ELR (cell line): ENCODE results near the gene LEMD1.

Source experiments
- DNase-seq: peaks from one replicate; pipeline ENCODE4 v3.0.0-alpha.2; 2015; ENCODE audit warnings: low read depth

Gene LEMD1

DNA sequence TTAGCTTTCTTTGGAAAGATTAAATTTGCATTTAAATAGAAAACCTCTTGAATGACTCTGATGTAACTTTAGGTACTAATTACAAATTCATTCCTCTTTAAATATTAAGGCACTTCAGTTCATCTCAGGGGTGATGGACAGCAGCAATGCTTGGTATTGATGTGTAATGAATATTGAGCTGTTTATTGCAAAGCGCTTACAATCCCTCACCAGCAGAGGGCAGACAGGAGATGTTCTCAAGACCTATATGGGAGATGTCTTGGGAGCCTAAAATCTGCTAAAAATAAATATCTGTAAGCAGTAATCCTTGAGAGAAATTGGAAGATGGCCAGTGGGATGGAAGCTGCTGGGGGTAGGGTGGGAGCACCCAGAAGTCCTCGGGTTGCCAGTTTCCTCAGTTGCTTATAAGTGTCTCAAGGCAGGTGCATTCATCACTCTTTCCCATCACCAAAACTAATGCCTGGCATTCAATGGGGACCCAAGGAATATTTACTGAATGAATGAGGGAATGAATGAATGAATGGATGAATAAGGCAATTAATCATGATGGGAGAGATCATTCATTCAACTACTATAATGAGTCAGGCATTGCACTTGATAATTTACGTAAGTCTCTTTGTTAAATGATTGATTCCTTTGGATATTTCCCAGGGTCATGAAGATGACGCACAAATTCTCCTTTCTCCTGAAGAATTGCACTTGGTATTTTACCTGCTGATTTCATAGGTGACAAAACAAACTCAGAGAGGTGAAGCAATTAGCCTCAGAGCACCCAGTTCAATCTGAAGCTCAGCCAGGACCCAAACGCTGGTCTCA, 67.4 kb downstream of the LEMD1 start:
- peak; percentile 74 for DNase-seq

DNA sequence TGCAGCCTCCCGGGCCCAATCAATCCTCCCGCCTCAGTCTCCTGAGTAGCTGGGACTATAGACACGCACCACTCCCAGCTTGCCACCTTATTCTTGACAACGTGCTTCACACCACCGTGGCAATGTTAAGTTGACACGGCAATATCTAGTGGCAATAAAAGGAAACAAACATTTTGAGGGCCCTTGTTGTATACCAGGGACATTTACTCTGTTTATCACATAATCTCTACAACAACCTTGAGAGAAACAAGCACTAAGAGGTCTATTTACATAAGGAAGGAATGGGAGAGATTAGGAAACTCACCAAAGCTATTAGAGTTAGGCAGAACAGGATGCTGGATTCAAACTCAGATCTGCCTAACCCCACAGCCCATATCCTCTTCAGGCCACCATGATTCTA, 68.2 kb downstream of the LEMD1 start:
- no peak for DNase-seq

DNA sequence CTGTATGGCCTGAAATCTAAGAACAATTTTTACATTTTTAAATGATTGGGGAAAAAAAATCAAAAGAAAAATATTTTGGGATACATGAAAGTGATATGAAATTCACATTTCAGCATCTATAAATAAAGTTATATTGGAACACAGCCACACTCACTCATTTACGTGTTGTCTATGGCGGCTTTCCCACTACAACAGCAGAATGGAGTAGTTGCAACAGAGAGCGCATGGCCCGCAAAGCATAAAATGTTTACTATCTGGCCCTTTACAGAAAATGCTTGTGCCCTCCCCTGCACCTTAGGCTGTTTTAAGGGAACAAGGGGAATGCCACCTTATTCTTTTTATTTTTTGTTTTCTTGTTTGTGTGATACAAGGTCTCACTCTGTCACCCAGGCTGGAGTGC, 68.7 kb downstream of the LEMD1 start:
- DNase-seq = no peak

DNA sequence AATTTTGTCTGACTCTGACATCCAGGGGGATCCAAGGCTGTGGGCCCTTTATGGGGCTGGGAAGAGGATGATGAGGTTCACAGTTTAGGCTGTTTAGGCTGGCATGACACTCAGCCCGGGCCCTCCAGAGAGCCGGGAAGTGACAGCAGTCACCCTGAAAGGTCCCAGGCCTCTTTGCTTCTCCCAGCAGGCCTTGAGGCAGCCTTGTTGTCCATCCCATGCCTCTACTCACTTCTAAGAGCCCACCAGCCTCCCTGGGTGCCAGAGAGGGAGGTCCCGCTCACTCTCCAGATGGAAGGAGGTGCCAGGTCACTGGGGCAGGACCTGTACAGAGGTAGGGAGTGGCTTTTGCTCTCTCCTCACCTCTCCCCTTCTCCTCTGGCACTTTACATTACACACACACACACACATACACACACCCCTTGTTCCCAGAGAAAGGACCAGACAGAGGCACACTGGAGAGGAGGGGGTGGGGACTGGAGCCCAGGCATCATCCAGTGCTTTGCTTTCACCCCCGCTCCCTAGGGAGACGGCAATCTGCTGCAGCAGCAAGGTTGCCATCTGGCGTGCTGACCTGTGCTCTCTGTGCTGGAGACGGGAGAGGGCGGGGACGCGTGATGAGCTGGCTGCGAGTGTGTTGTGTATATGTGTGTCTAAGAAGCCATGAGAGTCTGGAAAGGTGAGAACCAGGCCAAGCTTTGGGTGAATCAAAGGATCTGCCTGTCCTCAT, 69.7 kb downstream of the LEMD1 start:
- peak; percentile 43 for DNase-seq

GRCh38 chr1:205350691-205351141, 71.1 kb downstream of the LEMD1 start:
- DNase-seq = no peak

DNA sequence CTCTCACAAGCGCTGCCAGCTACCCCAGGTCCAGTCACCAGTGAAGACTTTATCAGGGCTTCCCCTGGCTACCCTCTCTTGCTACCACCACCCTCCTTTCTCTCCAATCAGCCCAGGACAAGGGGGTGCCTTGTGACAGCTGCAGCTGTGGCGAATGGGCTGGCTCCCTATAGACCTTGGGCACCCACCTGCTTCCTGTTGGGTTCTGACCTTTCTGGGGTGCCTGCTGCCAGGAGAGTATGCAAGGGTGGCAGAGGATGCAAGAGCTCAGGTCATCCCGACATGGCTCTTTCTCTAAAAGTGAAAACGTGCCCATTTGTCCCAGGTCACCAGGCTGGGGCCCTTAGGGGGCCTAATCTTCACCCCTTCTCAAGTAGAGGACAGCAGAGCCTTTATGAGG, 71.7 kb downstream of the LEMD1 start:
- DNase-seq = no peak

DNA sequence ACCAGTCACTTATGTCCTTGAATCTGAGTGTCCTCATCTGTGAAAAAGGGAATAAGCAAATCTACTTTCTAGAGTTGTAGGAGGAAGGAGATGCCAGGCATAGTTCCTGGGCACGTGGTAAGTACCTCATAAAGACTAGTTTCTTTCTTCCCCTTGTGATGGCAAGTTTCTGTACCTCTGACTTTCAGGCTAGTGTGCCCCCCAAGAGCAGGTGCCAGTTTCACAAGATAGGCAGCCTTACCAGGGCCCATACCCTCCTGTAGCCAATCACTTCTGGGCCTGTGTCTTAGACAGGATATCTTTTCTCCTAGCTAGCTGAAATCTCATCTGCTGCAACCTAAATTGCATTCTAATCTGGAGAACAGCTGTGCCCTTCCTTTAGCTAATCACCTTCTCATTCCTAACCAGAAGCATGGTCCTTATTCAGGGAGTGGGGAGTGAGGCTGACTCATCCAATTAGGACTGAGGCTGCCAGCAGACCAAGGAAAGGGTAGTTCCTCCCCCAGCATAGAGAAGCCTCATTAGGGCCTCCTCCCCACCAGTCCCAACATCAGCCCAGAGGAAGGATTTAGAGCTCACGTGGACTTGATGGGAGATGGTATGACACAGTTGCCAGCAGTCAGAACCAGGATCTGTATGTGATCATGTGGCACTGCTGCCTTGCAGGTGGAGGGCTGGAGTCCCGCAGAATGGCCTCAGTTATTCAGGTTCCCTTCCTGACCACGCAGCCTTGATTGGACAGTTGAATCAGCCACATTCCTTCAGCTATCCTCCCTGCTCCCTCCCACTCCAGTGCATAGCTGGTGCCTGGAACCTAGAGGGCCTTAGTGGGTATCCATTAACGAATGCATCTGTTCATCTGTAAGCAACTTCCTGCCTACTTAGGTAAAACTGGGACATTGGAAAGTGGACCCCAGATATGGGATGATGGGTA, 73.0 kb downstream of the LEMD1 start:
- DNase-seq = no peak

- DNase-seq = no peak
These were observed 74.8 kb downstream of the LEMD1 start for GRCh38 chr1:205346956-205347574.

DNA sequence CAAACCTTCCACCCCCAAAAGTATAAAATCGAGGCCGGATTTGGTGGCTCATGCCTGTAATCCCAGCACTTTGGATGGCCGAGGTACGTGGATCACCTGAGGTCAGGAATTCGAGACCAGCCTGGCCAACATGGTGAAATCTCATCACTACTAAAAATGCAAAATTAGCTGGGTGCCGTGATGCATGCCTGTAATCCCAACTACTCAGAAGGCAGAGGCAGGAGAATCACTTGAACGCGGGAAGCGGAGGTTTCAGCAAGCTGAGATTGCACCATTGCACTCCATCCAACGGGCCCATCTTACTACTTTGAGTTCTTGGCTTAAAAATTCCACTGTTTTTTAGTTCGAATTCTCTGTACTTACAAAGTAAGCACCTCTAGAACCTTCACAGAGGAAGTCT, 76.1 kb downstream of the LEMD1 start:
- no peak for DNase-seq

GRCh38 chr1:205344066-205344928, 77.6 kb downstream of the LEMD1 start:
- DNase-seq = no peak

DNA sequence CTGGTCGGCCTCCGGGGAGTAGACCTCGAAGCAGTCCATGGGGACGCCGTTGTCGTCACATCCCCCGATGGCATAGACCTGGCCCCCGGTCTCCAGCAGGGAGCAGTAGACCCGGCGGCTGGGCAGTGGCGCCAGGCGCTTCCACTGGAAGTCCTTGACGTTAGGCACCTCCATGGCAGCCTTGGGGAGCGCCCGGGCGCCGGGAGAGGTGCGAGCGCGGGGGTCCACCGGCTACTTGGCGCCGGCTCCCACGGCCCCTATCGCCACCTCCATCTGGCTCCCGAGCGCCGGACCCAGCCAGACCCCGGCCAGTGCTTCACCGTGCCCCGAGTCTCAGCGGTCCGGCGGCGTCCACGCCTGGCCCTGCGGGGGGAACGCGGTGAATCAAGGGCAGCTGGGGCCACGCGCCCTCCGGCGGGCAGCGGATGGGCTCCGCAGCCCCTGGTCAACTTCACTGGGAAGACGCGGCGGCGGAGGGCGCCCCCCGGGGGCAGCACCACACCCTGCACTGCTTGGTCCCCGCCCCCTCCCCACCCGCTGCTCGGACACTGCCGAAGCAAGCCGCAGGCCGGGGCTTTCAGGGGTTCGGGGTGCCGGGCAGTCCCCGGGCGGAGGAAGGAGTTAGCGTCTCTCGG, 78.3 kb downstream of the LEMD1 start:
- no peak for DNase-seq

- no peak for DNase-seq
These were observed 78.9 kb downstream of the LEMD1 start for GRCh38 chr1:205342986-205343385.

GRCh38 chr1:205340676-205341075, 81.2 kb downstream of the LEMD1 start:
- DNase-seq = no peak

- no peak for DNase-seq
These were observed 82.1 kb downstream of the LEMD1 start for GRCh38 chr1:205339717-205340116.

DNA sequence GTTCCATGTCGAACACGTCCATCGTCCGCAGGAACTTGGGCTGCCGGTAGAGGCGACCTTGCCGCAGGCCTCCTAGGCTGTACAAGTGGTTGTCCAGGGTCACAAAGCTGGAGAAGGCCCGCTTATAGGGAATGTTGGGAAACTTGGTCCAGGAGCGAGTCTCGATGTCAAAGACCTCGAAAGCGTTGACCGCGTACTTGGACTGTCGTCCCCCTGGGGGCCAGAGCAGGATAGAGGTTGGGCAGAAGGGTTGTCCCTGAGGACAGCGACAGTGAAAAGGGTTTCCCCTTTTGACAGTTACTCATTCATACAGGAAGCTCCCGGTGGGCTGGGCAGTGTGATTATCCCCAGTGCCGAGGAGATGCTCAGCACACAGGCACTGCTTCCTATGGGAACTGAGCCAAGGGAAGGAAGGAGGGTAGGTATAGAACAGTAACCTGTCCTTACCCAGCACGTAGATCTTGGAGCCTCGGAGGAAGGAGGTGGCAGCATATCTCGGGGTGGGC, 82.6 kb downstream of the LEMD1 start:
- DNase-seq = no peak

GRCh38 chr1:205338011-205338410, 83.8 kb downstream of the LEMD1 start:
- DNase-seq = no peak

DNA sequence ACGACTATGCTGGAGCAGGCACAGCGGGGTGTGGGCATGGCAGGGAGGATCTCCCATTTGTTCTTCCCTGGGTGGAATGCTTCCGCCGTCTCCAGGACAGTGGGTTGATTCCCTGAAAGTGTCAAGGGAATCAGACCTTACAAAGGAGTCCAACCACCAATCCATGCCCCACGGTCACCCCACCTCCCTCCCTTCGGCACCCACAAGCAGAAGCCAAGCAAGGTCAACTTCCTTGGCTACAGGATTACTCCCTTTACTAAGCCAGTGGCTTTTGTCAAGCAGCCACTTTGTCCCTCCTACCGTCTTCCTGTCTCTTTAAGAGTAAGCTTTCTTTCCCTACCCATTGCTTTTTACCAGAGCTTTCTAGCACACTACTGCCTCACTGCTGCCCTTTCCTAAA, 84.4 kb downstream of the LEMD1 start:
- no peak for DNase-seq

DNA sequence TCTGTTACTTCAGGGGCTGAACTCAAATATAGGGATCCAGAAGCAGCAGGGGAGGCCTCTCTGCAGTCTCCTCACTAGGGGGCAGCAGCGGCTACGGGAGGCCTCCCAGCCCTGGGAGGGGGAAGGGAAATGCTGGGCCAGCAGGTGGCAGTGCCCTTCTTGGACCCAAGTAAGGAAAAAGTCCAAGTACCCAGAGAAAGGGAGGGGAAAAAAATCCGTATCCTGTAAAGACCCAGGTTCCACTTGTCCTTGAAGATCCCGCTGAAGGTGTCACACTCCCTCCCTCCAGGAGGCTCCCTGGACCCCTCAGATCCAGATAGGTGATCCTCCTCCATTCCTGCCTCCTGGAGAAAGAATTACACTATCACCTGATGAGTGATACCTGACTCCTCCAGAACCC, 86.2 kb downstream of the LEMD1 start:
- DNase-seq = peak; percentile 80

DNA sequence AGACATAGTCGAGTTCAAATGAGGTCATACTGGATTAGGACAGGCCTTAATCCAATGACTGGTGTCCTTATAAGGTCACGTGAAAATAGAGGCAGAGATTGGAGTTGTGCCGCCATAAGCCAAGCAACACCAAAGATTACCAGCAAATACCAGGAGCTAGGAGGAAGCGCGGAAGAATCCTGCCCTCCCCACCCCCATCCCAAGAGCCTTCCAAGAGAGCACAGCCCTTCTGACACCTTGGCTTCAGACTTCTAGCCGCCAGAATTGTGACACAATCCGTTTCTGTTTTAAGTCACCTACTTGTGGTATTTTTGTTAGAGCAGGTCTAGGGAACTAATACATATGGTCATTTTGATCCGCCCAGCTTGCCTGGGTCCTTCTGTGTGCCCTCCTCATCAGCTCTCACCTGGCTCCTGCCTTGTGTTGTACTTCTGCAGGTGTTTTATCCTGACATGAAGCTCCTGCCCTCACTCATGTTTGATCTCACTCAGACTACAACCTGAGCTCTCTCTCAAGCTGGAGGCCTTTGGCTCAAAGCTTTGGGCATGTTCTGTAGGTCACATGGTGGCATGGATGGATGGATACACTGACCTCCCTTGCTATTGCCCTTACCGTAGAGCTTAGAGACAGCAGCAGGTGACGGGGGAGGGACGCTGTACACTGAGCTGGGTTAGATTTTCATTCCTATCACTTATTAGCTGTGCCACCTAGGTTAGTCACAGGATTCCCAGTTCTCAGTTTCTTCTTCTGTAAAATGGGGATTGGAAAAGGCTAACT, 89.7 kb downstream of the LEMD1 start:
- no peak for DNase-seq
